ENCODE results near the gene RSPH6A.
A peak's percentile ranks its signal among the peaks of the same experiment; 100 is the strongest.

The RSPH6A gene

DNA sequence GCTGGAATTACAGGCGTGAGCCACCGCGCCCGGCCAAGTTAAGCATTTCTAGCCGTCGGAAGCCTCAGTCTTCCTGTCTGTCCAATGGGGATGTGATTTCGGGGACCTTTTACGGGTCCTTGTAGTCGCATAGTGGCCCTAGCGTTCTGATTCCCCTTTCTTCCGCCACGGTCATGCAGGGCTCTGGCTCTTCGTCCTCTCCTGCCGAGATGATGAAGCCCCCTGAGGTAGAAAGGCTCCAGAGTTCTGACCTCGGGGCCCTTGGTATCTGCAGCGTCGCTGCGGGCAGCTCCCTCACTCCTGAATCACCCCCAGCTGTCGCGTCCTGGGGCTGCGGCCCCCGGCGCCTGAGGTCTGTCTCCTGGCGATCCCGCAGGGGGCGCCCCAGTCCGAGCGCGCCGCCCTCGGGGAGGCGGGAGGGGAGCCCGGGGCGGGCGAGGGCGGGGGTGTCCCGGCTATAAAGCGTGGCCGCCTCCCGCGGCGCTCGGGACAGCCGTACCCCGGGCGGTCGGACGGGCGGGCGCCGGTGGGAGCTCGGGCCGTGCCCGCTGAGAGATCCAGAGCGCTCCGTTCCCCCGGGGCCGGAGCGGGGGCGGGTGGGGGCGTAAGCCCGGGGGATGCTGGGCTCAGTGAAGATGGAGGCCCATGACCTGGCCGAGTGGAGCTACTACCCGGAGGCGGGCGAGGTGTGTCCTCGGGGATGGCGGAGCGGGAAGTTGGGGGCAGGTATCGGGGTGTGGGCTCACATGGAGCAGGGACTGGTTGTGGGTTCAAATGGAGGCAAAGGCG lies 48.9 kb upstream of the RSPH6A start, which contains the start of gene FOXA3 (continued):
- TF ChIP-seq, protein P1, sequence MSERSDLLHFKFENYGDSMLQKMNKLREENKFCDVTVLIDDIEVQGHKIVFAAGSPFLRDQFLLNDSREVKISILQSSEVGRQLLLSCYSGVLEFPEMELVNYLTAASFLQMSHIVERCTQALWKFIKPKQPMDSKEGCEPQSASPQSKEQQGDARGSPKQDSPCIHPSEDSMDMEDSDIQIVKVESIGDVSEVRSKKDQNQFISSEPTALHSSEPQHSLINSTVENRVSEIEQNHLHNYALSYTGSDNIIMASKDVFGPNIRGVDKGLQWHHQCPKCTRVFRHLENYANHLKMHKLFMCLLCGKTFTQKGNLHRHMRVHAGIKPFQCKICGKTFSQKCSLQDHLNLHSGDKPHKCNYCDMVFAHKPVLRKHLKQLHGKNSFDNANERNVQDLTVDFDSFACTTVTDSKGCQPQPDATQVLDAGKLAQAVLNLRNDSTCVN (tag by site-specific recombination; optimal IDR thresholded peaks at IDR 0.05) = peak; percentile 26
- TF ChIP-seq ZNF549 (tag by site-specific recombination; IDR thresholded peaks at IDR 0.05) (no peak), ZNF561 (tag by site-specific recombination; IDR thresholded peaks at IDR 0.05; ENCODE audit: borderline replicate concordance) (peak; percentile 37; the same call in 1 of the 2 replicates), ZNF24 (tag by site-specific recombination; IDR thresholded peaks at IDR 0.05) (peak; percentile 70; the same call in 1 of the 2 replicates), SP3 (tag by site-specific recombination; IDR thresholded peaks at IDR 0.05) (peak; percentile 28), ZNF529 (tag by site-specific recombination; IDR thresholded peaks at IDR 0.05; ENCODE audit: insufficient replicate concordance) (no peak), ZNF830 (tag by site-specific recombination; IDR thresholded peaks at IDR 0.05; ENCODE audit: low read depth) (no peak), ZBTB44 (tag by site-specific recombination; IDR thresholded peaks at IDR 0.05) (peak; percentile 22; the same call in 1 of the 2 replicates), KLF8 (tag by site-specific recombination; IDR thresholded peaks at IDR 0.05) (no peak), ZNF654 (tag by site-specific recombination; IDR thresholded peaks at IDR 0.05; ENCODE audit: low read depth) (no peak), ZNF335 (tag by site-specific recombination; conservative IDR thresholded peaks at IDR 0.05) (peak; percentile 74), ZNF16 (tag by site-specific recombination; IDR thresholded peaks at IDR 0.05; ENCODE audit: low read depth) (0 out of 2 replicates have a peak, but pooled peaks have one; percentile 43), MYNN (tag by site-specific recombination; IDR thresholded peaks at IDR 0.05; ENCODE audit: borderline replicate concordance) (no peak), ZBTB49 (tag by site-specific recombination; IDR thresholded peaks at IDR 0.05; ENCODE audit: low read depth) (no peak), GLIS1 (tag by site-specific recombination; IDR thresholded peaks at IDR 0.05) (peak; percentile 84; the same call in 1 of the 2 replicates), ZNF701 (tag by site-specific recombination; IDR thresholded peaks at IDR 0.05) (no peak)
- TF ChIP-seq, protein P2, sequence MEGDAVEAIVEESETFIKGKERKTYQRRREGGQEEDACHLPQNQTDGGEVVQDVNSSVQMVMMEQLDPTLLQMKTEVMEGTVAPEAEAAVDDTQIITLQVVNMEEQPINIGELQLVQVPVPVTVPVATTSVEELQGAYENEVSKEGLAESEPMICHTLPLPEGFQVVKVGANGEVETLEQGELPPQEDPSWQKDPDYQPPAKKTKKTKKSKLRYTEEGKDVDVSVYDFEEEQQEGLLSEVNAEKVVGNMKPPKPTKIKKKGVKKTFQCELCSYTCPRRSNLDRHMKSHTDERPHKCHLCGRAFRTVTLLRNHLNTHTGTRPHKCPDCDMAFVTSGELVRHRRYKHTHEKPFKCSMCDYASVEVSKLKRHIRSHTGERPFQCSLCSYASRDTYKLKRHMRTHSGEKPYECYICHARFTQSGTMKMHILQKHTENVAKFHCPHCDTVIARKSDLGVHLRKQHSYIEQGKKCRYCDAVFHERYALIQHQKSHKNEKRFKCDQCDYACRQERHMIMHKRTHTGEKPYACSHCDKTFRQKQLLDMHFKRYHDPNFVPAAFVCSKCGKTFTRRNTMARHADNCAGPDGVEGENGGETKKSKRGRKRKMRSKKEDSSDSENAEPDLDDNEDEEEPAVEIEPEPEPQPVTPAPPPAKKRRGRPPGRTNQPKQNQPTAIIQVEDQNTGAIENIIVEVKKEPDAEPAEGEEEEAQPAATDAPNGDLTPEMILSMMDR (tag by site-specific recombination; IDR thresholded peaks at IDR 0.05) = peak; percentile 31; the same call in 1 of the 2 replicates
- TF ChIP-seq, protein P3, sequence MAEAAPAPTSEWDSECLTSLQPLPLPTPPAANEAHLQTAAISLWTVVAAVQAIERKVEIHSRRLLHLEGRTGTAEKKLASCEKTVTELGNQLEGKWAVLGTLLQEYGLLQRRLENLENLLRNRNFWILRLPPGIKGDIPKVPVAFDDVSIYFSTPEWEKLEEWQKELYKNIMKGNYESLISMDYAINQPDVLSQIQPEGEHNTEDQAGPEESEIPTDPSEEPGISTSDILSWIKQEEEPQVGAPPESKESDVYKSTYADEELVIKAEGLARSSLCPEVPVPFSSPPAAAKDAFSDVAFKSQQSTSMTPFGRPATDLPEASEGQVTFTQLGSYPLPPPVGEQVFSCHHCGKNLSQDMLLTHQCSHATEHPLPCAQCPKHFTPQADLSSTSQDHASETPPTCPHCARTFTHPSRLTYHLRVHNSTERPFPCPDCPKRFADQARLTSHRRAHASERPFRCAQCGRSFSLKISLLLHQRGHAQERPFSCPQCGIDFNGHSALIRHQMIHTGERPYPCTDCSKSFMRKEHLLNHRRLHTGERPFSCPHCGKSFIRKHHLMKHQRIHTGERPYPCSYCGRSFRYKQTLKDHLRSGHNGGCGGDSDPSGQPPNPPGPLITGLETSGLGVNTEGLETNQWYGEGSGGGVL (tag by site-specific recombination; IDR thresholded peaks at IDR 0.05) = 0 out of 2 replicates have a peak, but pooled peaks have one; percentile 19
- TF ChIP-seq, protein P4, sequence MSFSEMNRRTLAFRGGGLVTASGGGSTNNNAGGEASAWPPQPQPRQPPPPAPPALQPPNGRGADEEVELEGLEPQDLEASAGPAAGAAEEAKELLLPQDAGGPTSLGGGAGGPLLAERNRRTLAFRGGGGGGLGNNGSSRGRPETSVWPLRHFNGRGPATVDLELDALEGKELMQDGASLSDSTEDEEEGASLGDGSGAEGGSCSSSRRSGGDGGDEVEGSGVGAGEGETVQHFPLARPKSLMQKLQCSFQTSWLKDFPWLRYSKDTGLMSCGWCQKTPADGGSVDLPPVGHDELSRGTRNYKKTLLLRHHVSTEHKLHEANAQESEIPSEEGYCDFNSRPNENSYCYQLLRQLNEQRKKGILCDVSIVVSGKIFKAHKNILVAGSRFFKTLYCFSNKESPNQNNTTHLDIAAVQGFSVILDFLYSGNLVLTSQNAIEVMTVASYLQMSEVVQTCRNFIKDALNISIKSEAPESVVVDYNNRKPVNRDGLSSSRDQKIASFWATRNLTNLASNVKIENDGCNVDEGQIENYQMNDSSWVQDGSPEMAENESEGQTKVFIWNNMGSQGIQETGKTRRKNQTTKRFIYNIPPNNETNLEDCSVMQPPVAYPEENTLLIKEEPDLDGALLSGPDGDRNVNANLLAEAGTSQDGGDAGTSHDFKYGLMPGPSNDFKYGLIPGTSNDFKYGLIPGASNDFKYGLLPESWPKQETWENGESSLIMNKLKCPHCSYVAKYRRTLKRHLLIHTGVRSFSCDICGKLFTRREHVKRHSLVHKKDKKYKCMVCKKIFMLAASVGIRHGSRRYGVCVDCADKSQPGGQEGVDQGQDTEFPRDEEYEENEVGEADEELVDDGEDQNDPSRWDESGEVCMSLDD (tag by site-specific recombination; IDR thresholded peaks at IDR 0.05) = peak; percentile 77
- TF ChIP-seq, protein P5, sequence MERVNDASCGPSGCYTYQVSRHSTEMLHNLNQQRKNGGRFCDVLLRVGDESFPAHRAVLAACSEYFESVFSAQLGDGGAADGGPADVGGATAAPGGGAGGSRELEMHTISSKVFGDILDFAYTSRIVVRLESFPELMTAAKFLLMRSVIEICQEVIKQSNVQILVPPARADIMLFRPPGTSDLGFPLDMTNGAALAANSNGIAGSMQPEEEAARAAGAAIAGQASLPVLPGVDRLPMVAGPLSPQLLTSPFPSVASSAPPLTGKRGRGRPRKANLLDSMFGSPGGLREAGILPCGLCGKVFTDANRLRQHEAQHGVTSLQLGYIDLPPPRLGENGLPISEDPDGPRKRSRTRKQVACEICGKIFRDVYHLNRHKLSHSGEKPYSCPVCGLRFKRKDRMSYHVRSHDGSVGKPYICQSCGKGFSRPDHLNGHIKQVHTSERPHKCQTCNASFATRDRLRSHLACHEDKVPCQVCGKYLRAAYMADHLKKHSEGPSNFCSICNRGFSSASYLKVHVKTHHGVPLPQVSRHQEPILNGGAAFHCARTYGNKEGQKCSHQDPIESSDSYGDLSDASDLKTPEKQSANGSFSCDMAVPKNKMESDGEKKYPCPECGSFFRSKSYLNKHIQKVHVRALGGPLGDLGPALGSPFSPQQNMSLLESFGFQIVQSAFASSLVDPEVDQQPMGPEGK (tag by site-specific recombination; IDR thresholded peaks at IDR 0.05) = peak; percentile 64
- TF ChIP-seq, protein P6, sequence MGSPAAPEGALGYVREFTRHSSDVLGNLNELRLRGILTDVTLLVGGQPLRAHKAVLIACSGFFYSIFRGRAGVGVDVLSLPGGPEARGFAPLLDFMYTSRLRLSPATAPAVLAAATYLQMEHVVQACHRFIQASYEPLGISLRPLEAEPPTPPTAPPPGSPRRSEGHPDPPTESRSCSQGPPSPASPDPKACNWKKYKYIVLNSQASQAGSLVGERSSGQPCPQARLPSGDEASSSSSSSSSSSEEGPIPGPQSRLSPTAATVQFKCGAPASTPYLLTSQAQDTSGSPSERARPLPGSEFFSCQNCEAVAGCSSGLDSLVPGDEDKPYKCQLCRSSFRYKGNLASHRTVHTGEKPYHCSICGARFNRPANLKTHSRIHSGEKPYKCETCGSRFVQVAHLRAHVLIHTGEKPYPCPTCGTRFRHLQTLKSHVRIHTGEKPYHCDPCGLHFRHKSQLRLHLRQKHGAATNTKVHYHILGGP (tag by site-specific recombination; IDR thresholded peaks at IDR 0.05) = no peak

Measured in HEK293 (cell line).